CD1c-positive myeloid dendritic cell (primary cell): ENCODE data around the gene ECHDC1.
"Not testable (repeated sequence)": the region's sequence is repeated elsewhere in the genome, so short reads cannot be mapped to it uniquely, and the experiment has no call there.

Experiments
- DNase-seq: peaks from one replicate; pipeline ENCODE4 v3.0.0-alpha.2; 2016; ENCODE audit errors: extremely low spot score

The ECHDC1 gene, protein sequence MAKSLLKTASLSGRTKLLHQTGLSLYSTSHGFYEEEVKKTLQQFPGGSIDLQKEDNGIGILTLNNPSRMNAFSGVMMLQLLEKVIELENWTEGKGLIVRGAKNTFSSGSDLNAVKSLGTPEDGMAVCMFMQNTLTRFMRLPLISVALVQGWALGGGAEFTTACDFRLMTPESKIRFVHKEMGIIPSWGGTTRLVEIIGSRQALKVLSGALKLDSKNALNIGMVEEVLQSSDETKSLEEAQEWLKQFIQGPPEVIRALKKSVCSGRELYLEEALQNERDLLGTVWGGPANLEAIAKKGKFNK

DNA sequence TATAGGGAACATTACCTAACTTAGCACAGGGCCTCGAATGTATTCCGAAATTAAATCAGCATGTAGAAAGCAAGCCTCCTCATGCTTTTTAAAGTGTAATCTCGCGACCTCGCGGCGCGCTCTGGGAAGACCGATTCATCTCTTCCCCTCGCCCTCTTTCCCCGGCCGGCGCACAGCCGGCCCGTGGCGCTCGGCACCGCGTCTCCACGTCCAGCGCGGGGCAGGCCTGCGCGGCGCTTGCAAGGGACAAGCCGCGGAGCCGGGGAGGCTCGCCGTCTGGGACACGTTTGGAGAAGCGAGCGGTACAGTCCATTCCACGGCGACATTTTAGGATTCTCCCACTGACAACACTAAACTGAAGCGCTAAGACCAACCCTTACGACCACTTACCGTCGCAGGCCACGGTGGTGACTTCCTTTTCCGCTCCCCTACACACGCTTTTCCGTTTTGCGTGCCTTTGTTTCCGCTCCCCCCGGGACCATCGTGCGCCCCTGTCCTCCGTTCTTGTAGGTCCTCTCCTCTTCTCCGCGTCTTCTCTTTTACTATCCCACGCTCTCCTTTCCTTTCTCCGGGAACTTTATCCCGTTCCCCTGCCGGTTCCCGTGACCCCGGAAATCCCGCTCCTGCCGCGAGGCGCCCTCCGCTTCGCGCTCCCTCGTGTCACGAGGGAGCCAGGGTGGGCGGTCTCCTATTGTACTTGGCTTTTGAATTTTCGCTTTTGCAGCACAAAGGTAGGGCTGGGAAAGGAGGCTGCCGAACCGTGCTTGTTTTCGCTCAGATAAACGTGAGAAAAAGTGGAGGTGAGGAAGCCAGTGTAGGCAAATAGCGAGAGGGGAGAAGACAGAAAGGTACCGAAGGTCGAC, at the start of gene ECHDC1:
Gene ECHDC1, minus strand, starts transcription at position 664 of the 863 bp plus-strand sequence. CDS start 12,581 bp downstream, outside the sequence.
- DNase-seq: peak; percentile 69

DNA sequence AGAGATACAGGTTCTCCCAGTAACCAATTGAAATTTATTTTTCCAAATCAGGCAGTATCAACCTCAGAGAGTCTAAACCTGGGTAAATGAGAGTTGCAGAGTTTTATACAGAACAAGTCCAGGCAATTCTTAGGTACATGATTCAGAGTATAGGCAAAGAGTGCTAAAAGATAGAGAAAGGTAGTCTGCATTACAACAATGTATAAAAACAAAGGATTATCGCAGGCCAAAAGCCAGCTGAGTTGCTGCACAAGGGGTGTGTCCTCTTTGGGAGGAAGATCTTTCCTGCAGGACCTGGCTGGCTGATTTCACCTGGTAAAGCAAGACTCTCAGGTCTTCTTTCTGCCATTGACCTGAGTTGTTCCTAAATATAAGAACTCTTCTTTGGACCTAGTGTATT, 48.9 kb upstream of the ECHDC1 start:
- DNase-seq: no peak

DNA sequence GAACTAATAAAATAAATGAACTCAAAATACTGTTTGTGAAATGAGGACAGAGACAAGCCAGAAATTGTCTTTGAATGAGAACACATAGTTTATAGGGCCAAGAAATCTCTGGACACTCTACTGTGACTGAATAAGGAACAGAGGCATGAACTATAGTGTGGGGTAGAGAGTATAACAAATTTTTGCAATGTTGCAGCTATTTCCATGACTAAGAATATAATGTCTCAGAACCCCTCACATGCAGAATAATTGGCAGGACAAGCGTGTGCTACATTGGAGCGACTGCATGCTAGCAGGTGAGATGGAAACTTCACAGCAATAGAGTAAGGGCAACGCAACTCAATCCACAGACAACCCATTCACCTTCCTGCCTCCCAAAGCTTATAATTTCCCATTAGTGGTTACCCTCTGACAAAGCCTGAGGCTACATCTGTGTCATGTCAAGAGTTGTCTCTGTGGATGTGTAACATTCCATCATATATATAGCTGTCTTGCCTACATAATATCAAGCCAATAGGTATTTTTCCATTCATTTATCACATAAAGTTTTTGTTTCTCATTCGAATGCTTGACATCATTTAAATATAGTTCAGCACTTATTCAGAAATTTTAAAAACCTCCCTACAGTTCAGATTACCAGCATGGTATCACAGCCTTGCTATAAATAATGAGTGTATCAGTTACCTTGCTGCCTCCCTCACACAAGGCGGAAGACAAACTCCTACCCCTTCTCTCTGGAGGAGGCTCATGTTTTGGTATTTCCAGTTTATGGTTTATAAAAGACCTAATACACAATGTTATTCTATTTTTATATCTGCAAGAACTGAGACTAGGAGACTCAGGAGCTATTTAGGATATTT, 47.9 kb upstream of the ECHDC1 start:
- DNase-seq: no peak

DNA sequence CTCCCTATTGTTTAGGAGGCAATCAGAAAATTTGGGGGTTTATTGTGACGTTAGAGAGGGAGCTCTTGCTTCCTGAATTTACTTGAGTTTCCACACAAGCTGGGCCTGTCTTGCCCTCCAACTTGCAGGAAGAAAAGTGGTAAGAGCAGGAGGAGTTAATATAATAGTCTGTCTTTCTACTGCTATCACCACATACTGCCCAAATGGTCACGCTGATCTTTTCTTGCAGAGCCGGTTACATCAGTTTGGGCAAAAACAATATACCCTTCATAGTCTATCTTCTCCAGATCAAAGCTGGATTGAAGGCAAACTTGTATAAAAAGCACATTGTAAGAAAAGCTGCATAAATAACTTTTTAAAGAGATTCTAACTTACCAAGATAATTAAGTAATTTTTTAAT, 46.3 kb upstream of the ECHDC1 start:
- no peak for DNase-seq

DNA sequence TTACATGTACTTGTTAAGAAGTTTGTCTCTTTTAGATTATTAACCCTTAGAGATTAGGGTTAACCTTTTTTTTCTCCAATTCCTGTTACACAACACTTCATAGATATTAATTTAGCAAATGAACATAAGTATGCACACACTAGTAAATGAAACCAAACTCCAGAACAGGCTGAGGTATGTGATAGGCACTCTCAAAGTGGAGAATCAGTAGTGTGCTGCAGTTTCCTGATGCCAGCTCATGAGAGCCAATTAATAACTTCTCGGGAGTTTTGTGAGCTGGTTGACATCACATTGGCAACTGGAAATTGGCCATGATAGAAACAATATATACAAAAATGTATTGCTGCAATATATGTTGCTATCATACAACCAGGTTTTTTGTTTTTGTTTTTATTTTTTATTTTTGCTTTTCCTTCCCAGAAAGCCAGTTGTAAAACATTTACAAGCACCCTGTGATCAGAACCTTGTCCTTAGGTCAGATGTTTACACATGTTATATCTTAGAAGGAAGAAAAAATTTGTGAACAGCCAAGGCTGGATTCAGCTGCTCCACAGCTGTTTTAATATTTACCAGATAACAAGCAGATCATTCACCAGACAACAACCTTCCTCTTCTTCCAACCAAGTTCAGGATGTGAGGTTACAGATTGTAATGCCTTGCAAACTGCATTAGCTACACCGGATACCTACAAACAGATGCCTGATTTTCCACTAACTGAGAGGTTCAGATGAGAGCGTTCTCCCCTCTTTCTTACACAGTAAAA, 42.4 kb upstream of the ECHDC1 start:
- no peak for DNase-seq

DNA sequence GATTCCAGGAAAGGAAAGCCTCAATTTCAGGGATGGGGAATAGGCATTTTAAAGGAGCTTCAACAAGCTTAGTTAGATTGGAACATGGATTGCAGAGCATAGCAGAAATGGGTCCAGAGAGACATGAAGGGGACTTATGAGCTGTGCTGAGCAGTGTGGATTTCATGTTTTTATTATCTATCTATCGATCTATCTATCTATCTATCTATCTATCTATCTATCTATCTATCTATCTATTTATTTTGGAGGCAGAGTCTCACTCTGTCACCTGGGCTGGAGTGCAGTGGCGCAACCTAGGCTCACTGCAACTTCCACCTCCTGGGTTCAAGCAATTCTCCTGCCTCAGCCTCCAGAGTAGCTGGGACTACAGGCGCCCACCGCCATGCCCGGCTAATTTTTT, 41.4 kb upstream of the ECHDC1 start:
- DNase-seq: not testable (repeated sequence)

DNA sequence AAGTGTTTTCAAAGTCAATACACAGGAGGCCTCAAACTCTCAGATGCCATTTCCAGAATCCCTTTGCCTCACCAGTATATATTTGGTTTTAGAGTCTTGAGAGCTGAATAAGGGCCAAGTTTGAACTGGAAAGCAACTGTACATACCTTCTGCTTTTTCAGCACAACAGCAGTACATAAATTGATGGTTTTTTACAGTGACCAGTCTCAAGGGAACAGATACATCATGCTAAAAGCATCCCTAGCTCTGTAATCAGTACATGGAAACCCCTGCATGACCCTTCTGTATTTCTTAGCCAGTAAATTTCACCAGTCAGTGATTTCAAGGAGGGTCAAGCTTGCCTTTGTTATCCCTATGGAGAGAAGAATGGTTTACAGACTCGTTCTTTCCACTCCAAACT, 40.6 kb upstream of the ECHDC1 start:
- no peak for DNase-seq

DNA sequence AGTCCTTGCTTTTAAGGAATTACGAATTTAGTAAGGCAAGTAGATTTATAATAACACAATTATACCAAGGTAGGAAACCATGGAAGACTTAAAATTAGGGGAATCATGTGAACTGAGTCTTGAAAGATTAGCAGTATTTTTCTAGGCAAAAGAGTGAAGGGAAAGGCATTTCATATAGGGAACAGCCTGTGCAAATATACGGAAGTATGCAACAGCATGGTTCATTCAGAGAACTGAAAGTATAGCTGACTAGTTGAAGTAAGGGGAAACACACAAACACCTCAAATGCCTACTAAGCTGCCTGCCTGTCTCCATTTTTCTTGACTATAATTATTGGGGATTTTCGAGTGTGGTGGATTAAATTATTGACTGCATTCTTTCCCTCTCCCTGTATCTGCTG, 39.0 kb upstream of the ECHDC1 start:
- DNase-seq: no peak

DNA sequence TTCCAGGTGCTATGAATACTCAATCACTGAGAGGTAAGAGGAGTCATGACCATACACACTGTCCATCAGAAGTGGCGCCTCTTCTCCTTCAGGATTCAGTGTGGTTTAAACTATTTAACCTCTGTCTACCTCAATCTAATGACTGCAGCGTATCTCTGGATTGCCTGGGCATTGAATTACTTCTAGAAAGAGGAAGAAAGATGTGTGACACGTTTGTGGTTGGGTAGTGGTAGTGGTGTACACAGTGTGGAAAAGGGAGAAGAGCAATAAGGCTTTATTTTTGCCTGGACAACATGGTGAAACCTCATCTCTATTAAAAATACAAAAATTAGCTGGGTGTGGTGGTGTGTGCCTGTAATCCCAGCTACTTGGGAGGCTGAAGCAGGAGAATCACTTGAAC, 38.0 kb upstream of the ECHDC1 start:
- no peak for DNase-seq

DNA sequence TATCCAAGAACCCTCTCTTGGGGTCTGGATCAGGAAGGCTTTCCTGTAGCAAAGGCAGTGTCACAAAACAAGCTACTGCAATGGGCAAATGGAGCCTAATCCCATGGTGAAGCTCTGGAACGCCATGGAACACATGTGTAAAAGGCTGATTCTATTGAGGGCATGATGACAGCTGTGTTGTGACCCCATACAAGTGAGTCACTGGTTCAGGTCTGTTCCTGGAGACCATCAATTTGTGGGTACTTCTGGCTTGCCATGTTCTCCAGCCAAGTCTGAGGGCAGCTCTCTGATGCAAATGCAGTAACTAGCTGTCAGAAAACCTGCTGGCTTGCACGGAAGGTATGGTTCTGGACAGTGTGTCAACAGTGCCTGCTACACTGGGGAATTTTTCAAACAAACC, 33.3 kb upstream of the ECHDC1 start:
- no peak for DNase-seq

DNA sequence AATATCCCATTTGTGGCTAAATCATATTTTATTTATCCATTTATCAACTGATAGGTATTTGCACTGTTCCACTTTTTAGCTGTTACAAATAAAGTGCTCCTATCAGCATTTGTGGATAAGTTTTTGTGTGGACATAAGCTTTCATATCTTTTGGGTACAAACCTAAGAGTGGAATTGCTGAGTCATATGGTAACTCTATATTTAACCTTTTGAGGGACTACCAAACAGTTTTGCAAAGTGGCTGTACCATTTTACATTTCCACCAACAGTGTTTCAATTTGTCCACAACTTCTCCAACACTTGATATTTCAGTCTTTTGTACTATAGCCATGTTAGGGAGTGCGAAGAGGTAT, 23.6 kb upstream of the ECHDC1 start:
- DNase-seq: no peak

DNA sequence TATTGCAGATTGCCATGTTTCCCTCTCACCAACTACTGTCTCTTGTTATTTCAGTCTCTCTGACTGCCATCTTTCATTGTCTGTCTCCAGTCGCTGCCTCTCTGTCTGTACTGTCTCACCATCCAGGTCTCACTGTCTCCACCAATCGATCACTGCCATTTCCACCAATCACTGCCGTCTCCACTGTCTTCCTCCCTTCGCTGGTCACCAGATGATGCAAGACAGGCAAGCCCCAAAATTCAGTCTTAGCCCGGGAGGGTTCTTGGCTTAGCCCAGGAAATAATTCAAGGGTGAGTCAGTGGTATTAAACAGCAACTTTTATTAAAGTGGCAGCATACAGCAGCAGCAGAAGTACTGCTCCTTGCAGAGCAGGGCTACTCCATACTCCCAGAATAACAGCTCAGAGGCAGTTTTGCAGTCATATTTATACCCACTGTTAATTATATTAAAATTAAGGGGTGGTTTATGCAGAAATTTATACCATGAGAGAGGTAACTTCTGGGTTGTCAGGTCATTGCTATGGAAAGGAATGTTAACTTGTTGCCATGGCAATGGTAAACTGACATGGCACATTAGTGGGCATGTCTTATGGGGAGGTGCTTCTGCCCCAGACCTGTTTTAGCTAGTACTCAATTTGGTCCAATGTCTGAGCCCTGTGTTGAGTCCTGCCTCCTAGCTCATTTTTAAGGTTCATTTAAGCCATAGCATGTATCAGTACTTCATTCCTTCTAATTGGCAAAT, 23.0 kb upstream of the ECHDC1 start:
- no peak for DNase-seq

DNA sequence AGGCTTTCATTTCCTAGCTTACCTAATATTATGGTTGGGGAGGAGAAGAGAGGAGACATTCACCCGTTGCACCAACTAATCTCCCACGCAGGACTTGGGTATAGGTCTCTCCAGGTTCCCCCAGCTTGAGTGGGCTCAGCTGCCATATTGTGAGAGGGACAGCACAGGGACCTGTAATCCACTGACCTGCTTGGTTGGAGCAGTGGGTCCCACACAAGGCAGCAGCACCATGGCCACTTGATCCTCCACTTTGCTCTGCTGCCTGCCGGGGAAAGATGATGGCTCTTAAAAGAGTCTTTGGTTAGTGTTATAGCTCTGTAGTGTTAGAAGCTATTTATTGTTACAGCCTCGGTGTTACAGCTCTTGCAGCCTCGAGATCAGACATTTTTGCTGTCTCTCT, 22.5 kb upstream of the ECHDC1 start:
- DNase-seq: no peak

DNA sequence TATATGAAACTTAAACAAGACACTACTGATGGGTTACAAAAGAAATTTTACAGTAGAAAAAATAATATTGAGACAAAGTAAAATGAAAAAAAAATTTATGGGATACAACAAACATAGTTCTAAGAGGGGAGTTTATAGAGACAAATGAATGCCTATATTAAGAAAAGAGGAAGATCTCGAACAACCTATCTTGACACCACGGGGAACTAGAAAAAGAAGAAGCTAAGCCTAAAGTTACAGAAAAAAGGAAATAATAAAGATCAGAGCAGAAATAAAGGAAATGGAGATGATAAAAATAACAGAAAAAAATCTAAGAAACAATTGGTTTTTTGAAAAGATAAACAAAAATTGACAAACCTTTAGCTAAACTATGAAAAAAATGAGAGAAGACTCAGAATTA, 9.1 kb upstream of the ECHDC1 start:
- peak; percentile 60 for DNase-seq

DNA sequence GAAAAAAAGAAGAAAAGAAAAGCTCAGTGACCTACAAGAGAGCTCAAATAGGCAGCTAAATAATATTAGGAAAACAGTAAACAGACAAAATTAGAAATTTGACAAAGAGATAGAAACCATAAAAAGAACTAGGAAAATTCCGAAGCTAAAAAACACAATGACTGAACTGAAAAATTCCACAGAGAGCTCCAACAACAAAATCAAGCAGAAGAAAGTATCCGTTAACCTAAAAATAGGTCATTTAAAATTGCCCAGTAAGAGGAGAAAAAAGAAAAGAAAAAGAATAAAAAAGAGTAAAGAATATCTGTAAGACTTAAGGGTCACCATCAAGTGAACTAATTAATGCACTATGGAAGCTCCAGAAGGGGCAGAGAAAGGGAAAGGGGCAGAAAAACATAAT, 6.6 kb upstream of the ECHDC1 start:
- no peak for DNase-seq

DNA sequence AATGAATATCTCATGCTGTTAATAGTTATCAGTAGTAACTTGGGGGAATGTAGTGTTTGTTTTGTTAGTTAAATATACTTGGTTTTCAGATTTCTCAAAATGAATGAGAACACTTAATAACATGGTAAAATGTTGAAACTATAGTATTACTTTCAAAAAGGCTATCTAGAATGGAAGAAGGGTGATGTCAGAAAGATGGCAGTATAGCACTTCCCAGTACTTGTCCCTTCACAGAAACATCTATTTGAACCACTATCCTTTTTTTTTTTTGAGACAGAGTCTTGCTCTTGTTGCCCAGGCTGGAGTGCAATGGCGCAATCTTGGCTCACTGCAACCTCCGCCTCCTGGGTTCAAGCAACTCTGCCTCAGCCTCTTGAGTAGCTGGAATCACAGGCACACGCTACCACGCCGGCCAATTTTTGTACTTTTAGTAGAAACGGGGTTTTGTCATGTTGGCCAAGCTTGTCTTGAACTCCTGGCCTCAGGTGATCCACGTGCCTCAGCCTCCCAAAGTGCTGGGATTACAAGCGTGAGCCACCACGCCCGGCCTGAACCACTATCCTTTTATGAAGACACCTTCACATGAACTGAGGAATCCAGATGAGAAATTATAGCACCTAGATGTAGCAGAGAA, 4.7 kb upstream of the ECHDC1 start:
- DNase-seq: no peak

DNA sequence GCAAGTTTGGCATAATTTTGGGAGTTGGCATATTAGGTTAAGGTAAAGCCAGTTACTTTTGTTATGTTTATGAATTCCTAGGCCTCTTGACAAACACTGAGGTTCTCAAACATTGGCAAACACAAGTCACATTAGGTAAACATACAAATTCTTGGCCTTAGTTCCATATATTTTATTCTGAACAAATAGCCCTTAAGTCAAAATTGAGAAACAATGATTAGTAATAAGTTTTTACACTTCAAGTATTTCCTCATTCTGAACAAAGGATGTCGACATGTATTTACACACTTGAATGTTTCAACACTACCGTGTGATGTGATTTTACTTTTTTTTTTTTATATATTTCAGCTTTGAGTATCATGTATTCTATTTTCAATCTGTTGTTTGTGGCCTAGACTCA, 3.8 kb upstream of the ECHDC1 start:
- DNase-seq: peak; percentile 86

DNA sequence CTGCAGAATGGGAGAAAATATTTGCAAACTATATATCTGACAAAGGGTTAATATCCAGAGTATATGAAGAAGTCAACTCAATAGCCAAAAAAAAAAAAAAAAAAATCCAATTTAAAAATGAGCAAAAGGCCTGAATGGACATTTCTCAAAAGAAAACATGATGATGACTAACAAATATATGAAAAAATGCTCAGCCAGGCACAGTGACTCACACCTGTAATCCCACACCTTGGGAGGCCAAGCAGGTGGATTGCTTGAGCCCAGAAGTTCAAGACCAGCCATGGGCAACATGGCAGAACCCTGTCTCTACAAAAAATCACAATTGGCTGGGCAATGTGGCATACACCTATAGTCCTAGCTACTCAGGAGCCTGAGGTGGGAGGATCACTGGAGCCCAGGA, 2.1 kb upstream of the ECHDC1 start:
- no peak for DNase-seq

DNA sequence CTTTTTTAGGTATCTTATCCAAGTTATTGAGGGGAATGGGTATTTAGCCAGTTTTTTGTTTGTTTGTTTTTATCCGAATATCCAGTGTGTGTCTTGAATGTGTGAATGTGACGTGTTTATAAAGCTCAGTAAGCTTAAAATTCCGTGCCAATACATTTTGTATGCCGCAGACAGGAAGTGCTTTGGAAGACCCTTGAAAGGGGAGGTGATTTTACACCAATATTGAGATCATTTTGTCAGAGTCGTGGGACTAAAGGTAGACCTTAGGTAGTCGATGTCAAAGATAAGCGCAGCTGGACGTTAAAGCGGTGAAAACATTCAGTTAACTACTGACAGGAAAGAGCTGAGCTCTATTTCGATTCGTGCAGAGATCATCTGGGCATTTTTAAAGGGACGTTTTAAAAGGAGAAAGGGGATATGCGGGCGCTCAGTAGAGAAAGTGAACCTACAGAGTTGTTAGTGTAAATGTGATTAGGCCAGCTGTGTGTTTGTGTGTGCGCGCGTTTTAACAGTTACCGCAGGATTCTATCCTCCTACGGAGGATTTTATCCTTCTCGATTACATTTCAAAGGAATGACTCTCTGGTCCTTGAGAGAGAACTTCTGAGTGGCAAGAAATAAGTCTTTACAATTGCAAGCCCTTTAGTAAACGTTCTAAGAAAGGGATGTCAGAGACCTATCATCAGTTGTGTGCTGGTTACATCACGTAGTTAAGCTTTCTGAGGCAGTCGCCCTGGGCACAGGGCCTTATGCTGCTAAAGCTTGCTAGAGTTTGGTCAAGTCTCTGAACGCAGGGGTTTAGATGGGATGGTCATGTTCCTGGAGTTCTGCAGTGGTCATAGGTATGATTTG, 625 bp upstream of the ECHDC1 start:
- DNase-seq: peak; percentile 18
